ENCODE measurements around the gene ACO2.

DNA sequence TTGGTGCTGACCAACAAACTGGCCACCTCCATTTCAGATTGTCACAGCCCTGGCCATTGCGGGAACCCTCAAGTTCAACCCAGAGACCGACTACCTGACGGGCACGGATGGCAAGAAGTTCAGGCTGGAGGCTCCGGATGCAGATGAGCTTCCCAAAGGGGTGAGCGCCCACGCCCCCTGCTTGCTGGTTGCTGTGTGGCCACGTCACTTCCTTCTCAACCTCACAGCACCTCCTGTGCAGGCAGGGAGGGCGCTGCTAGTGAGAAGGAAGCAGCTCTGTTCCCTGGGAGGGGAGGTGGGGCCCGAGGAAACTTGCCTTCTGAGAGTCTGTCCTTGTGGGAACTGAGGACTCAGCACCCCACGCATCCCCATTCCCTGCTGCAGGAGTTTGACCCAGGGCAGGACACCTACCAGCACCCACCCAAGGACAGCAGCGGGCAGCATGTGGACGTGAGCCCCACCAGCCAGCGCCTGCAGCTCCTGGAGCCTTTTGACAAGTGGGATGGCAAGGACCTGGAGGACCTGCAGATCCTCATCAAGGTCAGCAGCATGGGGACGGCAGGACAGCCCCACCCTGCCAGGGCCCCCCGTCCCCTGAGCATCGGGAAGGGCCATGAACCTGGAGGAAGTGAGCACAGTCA, 56.0 kb downstream of the ACO2 start:
- TF ChIP-seq, protein P1, sequence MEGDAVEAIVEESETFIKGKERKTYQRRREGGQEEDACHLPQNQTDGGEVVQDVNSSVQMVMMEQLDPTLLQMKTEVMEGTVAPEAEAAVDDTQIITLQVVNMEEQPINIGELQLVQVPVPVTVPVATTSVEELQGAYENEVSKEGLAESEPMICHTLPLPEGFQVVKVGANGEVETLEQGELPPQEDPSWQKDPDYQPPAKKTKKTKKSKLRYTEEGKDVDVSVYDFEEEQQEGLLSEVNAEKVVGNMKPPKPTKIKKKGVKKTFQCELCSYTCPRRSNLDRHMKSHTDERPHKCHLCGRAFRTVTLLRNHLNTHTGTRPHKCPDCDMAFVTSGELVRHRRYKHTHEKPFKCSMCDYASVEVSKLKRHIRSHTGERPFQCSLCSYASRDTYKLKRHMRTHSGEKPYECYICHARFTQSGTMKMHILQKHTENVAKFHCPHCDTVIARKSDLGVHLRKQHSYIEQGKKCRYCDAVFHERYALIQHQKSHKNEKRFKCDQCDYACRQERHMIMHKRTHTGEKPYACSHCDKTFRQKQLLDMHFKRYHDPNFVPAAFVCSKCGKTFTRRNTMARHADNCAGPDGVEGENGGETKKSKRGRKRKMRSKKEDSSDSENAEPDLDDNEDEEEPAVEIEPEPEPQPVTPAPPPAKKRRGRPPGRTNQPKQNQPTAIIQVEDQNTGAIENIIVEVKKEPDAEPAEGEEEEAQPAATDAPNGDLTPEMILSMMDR (IDR thresholded peaks at IDR 0.05; ENCODE audit: insufficient read depth, low read depth, low read length): no peak
- no peak for TF ChIP-seq EZH2 (IDR thresholded peaks at IDR 0.05; ENCODE audit: insufficient read depth, low read length)

Data from astrocyte (in vitro differentiated cells and primary cell).